Measurements from ENCODE around the gene PDE2A.

- no peak for TF ChIP-seq CTCF (IDR thresholded peaks at IDR 0.05)
- TF ChIP-seq POLR2A (IDR thresholded peaks at IDR 0.05): no peak
These were observed 89.2 kb downstream of the PDE2A start for GRCh38 chr11:72584939-72585597.
